GM12874 (cell line): ENCODE results near the gene ABI1.

ENCODE experiments used
- CTCF ChIP-seq: IDR thresholded peaks from 2 replicates; pipeline ENCODE4 v1.5.1; 2011; ENCODE audit warnings: low read depth, mild to moderate bottlenecking, control low read depth, low read length, moderate library complexity; ENCODE audit not compliant: insufficient read depth

The ABI1 gene

GRCh38 chr10:26765549-26765948 is 95.2 kb downstream of the ABI1 start:
- no peak for TF ChIP-seq CTCF

GRCh38 chr10:26759008-26759407 is 101.8 kb downstream of the ABI1 start:
- TF ChIP-seq CTCF, result no peak

DNA sequence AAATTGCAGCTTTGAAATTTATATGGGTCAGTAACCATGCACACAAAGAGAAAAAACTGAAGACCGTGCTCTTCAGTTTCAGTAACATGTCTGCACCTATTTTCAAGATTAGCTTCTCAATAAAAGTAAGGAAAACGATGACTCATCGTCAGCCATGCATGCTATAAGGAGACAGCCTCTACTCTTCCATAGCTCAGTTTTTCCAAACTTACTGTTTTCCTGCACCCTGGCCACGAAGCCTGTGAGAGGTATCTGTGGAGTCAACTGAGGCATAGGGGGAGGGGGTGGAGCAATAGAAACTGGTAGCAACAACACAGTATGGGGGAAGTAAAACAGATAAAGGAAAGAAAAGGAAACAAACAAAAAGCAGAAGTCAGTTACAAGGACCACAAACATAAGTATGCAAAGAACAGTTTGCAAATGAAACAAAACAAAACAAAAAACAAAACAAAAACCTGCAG is 105.3 kb downstream of the ABI1 start:
- TF ChIP-seq CTCF, result no peak

DNA sequence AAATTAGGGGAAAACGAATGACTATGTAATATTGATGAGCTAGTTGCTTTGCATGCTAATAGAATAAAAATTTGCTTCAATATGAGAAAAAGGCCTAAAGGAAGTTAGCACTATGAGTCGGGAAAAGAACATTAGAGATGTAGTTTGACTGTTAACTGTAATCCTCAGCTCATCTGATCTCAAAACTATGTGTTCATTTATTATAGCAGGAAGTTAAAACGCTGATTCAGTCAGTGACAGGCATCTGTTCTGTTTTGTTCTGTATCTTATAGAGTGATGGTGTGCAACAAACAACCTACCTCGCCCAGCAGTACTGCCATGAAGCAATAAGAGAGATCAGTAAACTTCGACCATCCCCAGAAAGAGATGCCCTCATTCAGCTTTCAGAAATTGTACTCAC is 114.7 kb downstream of the ABI1 start:
- no peak for TF ChIP-seq CTCF

DNA sequence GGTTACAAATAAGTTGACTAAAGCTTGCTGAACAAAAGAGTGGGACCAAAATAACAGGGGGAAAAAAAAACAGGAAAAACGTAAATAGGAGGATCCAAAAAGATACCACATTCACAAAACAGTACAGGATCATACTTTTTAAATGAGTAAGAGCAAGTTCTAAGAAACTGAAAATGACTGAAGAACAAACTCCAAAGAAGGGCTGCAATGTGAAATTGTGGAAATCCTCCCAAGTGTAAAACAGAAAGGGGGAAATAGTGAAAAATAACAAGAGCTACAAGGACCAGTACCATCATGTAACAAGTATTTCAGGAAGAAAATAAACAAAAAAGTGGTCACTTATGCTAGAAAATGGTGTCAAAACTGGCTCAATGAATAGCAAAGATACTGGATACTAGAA is 116.9 kb downstream of the ABI1 start:
- no peak for TF ChIP-seq CTCF

GRCh38 chr10:26743091-26743490 is 117.7 kb downstream of the ABI1 start:
- no peak for TF ChIP-seq CTCF

DNA sequence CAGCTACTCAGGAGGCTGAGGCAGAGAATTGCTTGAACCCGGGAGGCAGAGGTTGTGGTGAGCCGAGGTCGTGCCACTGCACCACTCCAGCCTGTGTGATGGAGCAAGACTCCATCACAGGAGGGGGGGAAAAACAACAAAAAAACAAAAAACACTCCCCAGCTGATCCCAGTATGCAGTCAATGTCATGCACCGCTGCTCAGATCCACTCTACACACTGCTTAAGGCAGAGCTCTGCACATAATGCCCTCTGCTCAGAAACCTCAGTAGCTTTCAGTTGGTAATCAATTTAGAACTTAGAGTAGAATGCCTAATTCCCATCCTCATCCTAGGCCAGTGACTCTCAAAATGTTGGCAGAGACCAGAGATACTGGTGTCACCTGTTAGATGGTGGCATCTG is 119.4 kb downstream of the ABI1 start:
- no peak for TF ChIP-seq CTCF

GRCh38 chr10:26739071-26739631 is 121.6 kb downstream of the ABI1 start:
- no peak for TF ChIP-seq CTCF
